Nephron (organoid): ENCODE results near the gene DDX23.
A peak's percentile ranks its signal among the peaks of the same experiment; 100 is the strongest.

ENCODE experiments used
- H3K27ac Mint-ChIP-seq, 3 experiments: 2 replicates each; pipeline ENCODE4 v1.8.0; 2020; ENCODE audit warnings: mixed read lengths in 3 of 3, mild to moderate bottlenecking in 2 of 3, moderate library complexity in 1 of 3
- H3K27me3 Mint-ChIP-seq: 2 replicates; pipeline ENCODE4 v1.8.0; 2021; ENCODE audit warnings: low read depth, mild to moderate bottlenecking, moderate library complexity, mixed read lengths
- H3K36me3 Mint-ChIP-seq: 2 replicates; pipeline ENCODE4 v1.8.0; 2020; ENCODE audit warnings: low read depth, mixed read lengths
- H3K4me1 Mint-ChIP-seq: 2 replicates; pipeline ENCODE4 v1.8.0; 2020; ENCODE audit warnings: mixed read lengths
- H3K4me3 Mint-ChIP-seq, 3 experiments: 2 replicates each; pipeline ENCODE4 v1.8.0; 2020; ENCODE audit warnings: mild to moderate bottlenecking in 3 of 3, mixed read lengths in 3 of 3, moderate library complexity in 2 of 3
- H3K9me3 Mint-ChIP-seq: 2 replicates; pipeline ENCODE4 v1.8.0; 2020; ENCODE audit warnings: mixed read lengths
- CTCF ChIP-seq, 3 experiments: fragments of 200-600 bp; sonication (generic); IDR thresholded peaks; one replicate each; pipeline ENCODE4 v1.5.0; 2021; ENCODE audit warnings: antibody characterized with exemption in 3 of 3; ENCODE audit not compliant: unreplicated experiment in 3 of 3

DDX23 gene

GRCh38 chr12:48814262-48815125, 37.5 kb downstream of the DDX23 start:
- peak overlapping the region; percentile 90 to 91 (median 91) for H3K4me3 Mint-ChIP-seq
- peaks cover 66% of the 10 kb centered on the region for H3K4me1 Mint-ChIP-seq
- peaks cover 6% of the 10 kb centered on the region for H3K27me3 Mint-ChIP-seq
- H3K27ac Mint-ChIP-seq, result peak overlapping the region; percentile 87 to 97 (median 93)
- no peaks in the 10 kb centered on the region for H3K9me3 Mint-ChIP-seq
- TF ChIP-seq CTCF (IDR thresholded peaks at IDR 0.05; ENCODE audit: unreplicated experiment in 3 of 3), result peak; percentile 97 to 99 (median 97)
- H3K36me3 Mint-ChIP-seq, result peaks cover 4% of the 10 kb centered on the region

DNA sequence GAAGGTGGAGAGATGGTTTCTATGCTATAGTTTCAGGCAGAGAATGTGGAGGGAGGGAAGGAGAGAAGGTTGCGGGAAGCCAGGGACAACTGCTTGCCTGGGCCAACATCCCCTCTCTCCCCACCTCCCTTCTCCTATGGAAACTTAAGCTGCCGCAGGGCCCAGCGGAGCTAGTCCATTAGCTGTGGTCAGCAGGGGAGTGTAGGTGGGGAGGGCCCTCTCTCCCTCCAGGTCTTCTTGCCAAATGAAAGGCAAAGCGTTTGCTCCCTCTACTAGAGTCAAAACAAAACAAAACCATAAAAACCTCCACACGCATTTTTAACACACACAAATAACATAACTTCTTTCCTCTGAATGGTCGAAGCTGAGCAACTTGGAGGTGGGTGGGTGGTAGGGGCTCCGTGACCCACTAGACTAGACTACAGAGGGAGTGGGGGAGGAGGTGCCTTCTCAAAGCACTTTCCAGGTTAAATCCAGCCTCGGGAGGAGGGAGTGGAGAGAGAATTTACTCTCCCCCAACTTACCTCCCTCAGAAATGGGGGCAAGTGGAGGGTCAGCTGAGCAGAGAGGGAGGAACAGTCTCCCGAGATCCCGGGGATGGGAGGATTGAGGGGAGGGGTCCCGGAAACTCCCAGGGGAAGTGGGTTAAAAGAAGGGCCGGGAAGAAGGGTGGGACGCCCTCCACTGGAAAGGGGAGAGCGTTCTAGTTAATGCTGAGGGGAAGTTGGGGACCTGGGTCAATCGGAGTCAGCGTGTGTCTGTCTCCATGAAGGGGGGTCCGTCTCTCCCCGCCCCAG, 38.3 kb downstream of the DDX23 start:
- Mint-ChIP-seq H3K4me1 (peaks cover 57% of the 10 kb centered on the region), H3K36me3 (peaks cover 4% of the 10 kb centered on the region), H3K9me3 (no peaks in the 10 kb centered on the region), H3K27ac (peak overlapping the region; percentile 87 to 97 (median 93)), H3K4me3 (peak overlapping the region; percentile 90 to 91 (median 91)), H3K27me3 (peaks cover 6% of the 10 kb centered on the region)
- TF ChIP-seq CTCF (IDR thresholded peaks at IDR 0.05; ENCODE audit: unreplicated experiment in 3 of 3), result no peak

DNA sequence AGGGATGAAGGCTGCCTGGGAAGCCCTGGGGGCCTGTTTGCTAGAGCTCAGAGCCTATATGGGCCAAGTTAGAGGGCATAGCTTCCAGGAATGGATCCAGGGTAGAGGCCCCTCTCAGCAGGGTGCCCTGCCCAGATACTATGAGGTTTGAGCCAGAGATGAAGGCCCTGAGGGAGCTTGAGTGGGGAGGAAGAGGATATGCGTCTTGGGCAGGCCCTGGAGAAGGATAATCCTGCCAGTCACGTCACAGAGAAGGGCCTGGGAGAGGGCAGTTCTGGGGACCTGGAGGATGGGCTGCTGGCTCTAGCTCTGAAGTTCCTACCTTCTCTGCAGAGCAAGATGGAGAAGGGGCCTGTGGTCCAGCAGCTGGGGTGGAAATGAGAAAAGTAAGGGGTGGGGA, 39.6 kb downstream of the DDX23 start:
- TF ChIP-seq CTCF (IDR thresholded peaks at IDR 0.05; ENCODE audit: unreplicated experiment in 3 of 3), result no peak
- Mint-ChIP-seq H3K36me3 (peaks cover 4% of the 10 kb centered on the region), H3K4me3 (peak overlapping the region; percentile 68 to 71 (median 70)), H3K27ac (peak overlapping the region; percentile 83 to 95 (median 94)), H3K4me1 (peaks cover 55% of the 10 kb centered on the region), H3K9me3 (no peaks in the 10 kb centered on the region), H3K27me3 (peaks cover 6% of the 10 kb centered on the region)

GRCh38 chr12:48811437-48812090, 40.4 kb downstream of the DDX23 start:
- Mint-ChIP-seq H3K9me3 (no peaks in the 10 kb centered on the region), H3K27me3 (peaks cover 3% of the 10 kb centered on the region)

More at GRCh38 chr12:48811437-48812090, 40.4 kb downstream of the DDX23 start:
- peak overlapping the region; percentile 43 to 71 (median 45) for H3K4me3 Mint-ChIP-seq
- peaks cover 47% of the 10 kb centered on the region for H3K4me1 Mint-ChIP-seq
- TF ChIP-seq CTCF (IDR thresholded peaks at IDR 0.05; ENCODE audit: unreplicated experiment in 3 of 3), result no peak
- H3K36me3 Mint-ChIP-seq, result peaks cover 4% of the 10 kb centered on the region
- peak overlapping the region; percentile 83 to 95 (median 94) for H3K27ac Mint-ChIP-seq
